ENCODE measurements around the gene TMEM82. TPM values are rescaled to one million over a fixed set of nuclear protein-coding genes. Genes with fewer than 3 reads are reported as not detected.
A peak's percentile ranks its signal among the peaks of the same experiment; 100 is the strongest.

TMEM82 gene
- total and polyA plus RNA-seq, 12 donors = 0.14 TPM; not detected in 11

GRCh38 chr1:15717418-15718125 is 24.7 kb upstream of the TMEM82 start:
- Histone ChIP-seq H3K36me3 (replicated peaks in 1 of 2) (peaks cover 0 to 65% of the 10 kb centered on the region in 2 donors), H3K9me3 (replicated peaks in 1 of 3) (no peaks in the 10 kb centered on the region), H3K27ac (peak overlapping the region in 2 of 5 donors; percentile 34 to 67), H3K27me3 (no peaks in the 10 kb centered on the region), H3K4me3 (no peak overlapping the region), H3K4me1 (replicated peaks in 1 of 2) (peaks cover 8 to 18% of the 10 kb centered on the region in 2 donors)
- no peak for TF ChIP-seq POLR2A (IDR thresholded peaks at IDR 0.05)
- TF ChIP-seq, protein P1, sequence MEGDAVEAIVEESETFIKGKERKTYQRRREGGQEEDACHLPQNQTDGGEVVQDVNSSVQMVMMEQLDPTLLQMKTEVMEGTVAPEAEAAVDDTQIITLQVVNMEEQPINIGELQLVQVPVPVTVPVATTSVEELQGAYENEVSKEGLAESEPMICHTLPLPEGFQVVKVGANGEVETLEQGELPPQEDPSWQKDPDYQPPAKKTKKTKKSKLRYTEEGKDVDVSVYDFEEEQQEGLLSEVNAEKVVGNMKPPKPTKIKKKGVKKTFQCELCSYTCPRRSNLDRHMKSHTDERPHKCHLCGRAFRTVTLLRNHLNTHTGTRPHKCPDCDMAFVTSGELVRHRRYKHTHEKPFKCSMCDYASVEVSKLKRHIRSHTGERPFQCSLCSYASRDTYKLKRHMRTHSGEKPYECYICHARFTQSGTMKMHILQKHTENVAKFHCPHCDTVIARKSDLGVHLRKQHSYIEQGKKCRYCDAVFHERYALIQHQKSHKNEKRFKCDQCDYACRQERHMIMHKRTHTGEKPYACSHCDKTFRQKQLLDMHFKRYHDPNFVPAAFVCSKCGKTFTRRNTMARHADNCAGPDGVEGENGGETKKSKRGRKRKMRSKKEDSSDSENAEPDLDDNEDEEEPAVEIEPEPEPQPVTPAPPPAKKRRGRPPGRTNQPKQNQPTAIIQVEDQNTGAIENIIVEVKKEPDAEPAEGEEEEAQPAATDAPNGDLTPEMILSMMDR (IDR thresholded peaks at IDR 0.05) = no peak
- 89 to 94% (median 92%) methylated on average over 7 to 11 of the region's 11 CpGs for WGBS, 4 donors
- intact Hi-C loops (cut with DNase I) = no loop called here
- DNase-seq = no peak

- H3K27ac ChIP-seq = peak overlapping the region in 2 of 5 donors; percentile 34 to 67
- no peak for TF ChIP-seq POLR2A (IDR thresholded peaks at IDR 0.05)
- TF ChIP-seq, protein P1 (IDR thresholded peaks at IDR 0.05) = no peak
- H3K4me1 ChIP-seq (replicated peaks in 1 of 2) = peaks cover 8 to 18% of the 10 kb centered on the region in 2 donors
- intact Hi-C loops (cut with DNase I) = no loop called here
- no peaks in the 10 kb centered on the region for H3K9me3 ChIP-seq (replicated peaks in 1 of 3)
- 68 to 82% (median 69%) methylated on average over 4 to 8 of the region's 8 CpGs; no CpG with 5 or more reads in 1 of the 4 donors for WGBS, 4 donors
- H3K4me3 ChIP-seq = no peak overlapping the region
- peak in 6 of 7 donors; percentile 21 to 77 (median 62) for DNase-seq
- peaks cover 0 to 71% of the 10 kb centered on the region in 2 donors for H3K36me3 ChIP-seq (replicated peaks in 1 of 2)
- H3K27me3 ChIP-seq = no peaks in the 10 kb centered on the region
These were observed 24.1 kb upstream of the TMEM82 start for GRCh38 chr1:15718199-15718601.

DNA sequence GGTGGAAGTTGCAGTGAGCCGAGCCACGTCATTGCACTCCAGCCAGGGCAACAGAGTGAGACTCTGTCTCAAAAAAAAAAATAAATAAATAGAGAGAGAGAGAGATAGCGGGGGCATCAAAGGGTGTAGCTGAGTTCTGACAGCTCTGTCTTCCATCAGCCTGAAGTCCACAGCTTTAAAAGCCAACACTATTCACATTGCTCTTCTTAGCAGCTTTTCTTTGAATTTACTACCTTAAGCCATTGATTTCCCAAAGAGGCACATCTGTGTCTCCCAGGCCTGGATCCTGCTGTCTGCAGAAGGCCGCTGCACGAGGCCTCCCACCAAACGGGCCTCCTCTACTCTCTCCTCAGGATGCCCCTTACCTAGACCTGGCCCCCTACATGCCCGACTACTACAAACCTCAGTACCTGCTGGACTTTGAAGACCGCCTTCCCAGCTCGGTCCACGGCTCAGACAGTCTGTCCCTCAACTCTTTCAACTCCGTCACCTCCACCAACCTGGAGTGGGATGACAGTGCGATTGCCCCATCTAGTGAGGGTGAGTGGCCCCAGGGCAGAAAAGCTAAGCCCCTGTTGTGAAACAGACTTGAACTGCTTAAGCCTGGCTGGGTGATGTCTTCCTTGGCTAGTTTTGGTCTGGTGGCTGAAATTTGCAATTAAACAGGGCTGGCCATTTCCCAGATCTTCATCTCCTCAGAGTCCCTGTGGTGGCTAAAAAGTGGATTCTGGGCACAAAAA is 22.7 kb upstream of the TMEM82 start:
- peaks cover 0 to 82% of the 10 kb centered on the region in 2 donors for H3K36me3 ChIP-seq (replicated peaks in 1 of 2)
- DNase-seq = no peak
- H3K27ac ChIP-seq = no peak overlapping the region
- intact Hi-C loops (cut with DNase I) = no loop called here
- H3K4me1 ChIP-seq (replicated peaks in 1 of 2) = peaks cover 3 to 13% of the 10 kb centered on the region in 2 donors
- H3K9me3 ChIP-seq (replicated peaks in 1 of 3) = no peaks in the 10 kb centered on the region
- WGBS, 4 donors = 91 to 97% (median 93%) methylated on average over 11 to 12 of the region's 12 CpGs
- no peak overlapping the region for H3K4me3 ChIP-seq
- TF ChIP-seq POLR2A (IDR thresholded peaks at IDR 0.05) = no peak
- TF ChIP-seq, protein P1 (IDR thresholded peaks at IDR 0.05) = no peak
- H3K27me3 ChIP-seq = no peaks in the 10 kb centered on the region

DNA sequence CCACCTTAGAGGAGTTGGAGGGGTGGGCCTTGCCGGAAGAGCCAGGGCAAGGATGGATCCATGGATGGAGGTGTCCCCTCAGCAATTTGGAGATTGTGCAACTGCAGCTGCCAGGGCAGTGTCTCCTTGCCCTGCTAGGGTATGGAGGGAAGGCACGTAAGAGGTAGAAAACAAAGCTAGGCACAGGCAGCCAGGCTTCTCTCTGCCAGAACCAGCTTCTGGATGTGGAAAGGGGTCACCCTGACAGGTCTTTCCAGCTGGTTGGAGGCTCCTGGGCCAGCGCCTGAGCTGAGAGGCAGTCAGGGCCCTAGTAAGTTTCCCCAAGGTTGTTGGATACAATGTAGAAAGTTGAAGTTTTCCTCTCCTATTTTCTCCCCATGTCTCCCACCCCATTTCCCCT is 21.4 kb upstream of the TMEM82 start:
- TF ChIP-seq POLR2A (IDR thresholded peaks at IDR 0.05) = no peak
- TF ChIP-seq, protein P1 (IDR thresholded peaks at IDR 0.05) = no peak
- DNase-seq = no peak
- WGBS, 4 donors = 94 to 100% (median 95%) methylated on average over 2 to 3 of the region's 3 CpGs
- no peaks in the 10 kb centered on the region for H3K27me3 ChIP-seq
- peaks cover 0 to 87% of the 10 kb centered on the region in 2 donors for H3K36me3 ChIP-seq (replicated peaks in 1 of 2)
- intact Hi-C loops (cut with DNase I) = no loop called here
- H3K4me1 ChIP-seq (replicated peaks in 1 of 2) = peaks cover 0 to 8% of the 10 kb centered on the region in 2 donors
- no peak overlapping the region for H3K4me3 ChIP-seq
- no peak overlapping the region for H3K27ac ChIP-seq
- no peaks in the 10 kb centered on the region for H3K9me3 ChIP-seq (replicated peaks in 1 of 3)
